NCI-H1048 (cell line): ENCODE data around the gene NCAPD2.

Experiments used
- DNase-seq: peaks from one replicate; lab custom pipeline; 2025; lab: John Stamatoyannopoulos, UW

Gene NCAPD2

DNA sequence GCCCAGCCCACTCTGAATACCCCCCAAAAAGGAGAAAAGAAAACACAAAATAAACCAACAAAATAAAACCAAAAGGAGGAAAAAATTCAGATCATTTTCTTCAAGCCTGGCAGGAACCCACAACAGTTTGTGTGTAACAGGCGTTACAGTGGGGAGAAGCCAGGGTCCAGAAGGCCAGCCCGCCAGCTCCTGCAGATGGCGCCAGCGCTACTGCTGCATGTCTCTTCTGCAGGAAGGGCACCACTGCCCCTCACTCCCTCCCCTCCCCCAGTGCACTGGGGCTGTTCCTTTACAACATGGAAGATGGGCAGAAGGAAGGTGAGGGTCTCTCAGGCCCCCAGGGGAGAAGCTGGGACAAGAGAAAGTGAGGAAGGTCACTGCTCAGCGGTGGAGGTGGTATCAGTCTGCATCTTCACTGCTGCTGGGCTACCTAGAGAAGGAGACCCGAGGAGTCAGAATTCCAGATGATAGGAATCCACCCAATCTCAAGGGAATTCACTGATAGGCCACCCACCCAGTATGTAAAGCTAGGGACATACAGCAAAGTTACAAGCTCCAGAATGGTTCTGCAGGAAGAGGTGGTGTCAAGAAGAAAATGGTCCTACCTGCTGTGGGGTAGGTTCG lies 76.5 kb downstream of the NCAPD2 start:
- DNase-seq = no peak

DNA sequence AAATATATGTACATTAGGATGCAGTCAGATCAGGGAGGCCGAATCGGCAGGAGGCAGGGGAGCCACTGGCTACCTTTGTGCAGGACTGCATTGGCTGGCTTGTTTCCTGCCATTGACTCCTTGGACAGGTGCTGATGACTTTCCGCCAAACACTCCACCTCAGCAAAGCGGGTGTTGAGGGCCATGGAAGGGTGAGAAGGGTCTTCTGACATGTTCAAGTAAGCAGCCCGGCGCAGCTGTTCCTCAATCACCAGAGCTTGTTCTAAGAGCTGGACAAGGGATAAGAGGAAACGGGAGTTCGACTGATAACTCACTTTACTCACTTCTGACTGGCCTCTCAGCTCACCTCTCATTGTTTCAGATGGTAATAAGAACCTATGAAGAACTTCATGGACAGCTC lies 79.1 kb downstream of the NCAPD2 start:
- DNase-seq = no peak

DNA sequence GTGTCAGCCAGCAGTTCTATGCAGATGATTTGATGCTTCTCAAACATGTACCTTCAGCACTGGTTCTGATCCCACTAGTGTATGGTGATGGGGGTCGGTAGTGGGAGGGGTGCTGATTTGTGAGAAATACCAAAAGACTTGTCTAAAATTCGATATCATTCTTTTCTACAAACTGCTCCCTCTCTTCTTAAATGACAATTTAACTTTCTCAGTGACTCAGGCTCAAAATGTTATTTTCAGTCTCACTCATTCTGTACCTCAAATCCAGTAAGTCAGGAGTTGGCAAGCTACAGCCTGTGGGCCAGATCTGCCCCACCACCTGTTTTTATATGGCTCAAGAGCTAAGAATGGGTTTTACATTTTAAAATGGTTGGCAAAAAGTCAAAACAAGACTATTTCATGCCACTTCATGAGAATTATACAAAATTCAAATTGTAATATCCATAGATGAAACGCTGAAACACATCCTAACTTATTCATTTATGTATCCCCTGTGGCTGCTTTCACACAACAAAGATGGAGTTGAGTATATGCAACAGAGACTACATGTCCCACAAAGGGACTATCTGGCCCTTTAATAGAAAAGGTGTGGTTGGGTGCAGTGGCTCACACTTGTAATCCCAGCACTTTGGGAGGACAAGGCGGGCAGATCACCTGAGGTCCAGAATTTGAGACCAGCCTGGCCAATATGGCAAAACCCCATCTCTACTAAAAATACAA lies 80.8 kb downstream of the NCAPD2 start:
- DNase-seq = no peak

DNA sequence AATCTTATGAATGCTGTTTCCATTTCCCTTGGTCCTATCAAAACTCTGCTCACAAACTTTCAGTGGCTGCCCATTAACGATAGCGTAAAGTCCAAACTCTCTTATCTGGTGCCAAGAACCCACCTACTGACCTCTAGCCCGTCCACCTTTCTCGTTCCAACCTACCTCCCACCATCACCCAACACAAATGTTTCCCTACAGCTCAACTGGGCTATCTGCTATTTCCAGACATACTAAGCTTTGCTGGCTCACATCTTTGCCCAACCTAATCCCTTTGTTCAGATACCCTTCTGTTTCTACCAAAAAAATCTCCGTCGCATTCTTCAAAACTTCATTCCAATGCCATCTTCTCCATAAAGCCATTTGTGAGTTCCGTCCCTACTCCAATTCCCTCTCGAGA lies 81.7 kb downstream of the NCAPD2 start:
- no peak for DNase-seq
